OCI-LY3 (cell line): ENCODE data around the gene KDM8.

Experiments used
- CTCF ChIP-seq: fragments of 200-600, 300-600 bp; sonication (generic); IDR thresholded peaks from 2 replicates; pipeline ENCODE4 v1.5.1; 2014; ENCODE audit warnings: antibody characterized with exemption, low read length, low read depth
- EZH2phosphoT487 ChIP-seq: fragments of 200-600 bp; shearing (Covaris generic); IDR thresholded peaks from 2 replicates; pipeline ENCODE4 v1.6.1; 2018; ENCODE audit warnings: antibody characterized with exemption, mixed run types, low read depth

DNA sequence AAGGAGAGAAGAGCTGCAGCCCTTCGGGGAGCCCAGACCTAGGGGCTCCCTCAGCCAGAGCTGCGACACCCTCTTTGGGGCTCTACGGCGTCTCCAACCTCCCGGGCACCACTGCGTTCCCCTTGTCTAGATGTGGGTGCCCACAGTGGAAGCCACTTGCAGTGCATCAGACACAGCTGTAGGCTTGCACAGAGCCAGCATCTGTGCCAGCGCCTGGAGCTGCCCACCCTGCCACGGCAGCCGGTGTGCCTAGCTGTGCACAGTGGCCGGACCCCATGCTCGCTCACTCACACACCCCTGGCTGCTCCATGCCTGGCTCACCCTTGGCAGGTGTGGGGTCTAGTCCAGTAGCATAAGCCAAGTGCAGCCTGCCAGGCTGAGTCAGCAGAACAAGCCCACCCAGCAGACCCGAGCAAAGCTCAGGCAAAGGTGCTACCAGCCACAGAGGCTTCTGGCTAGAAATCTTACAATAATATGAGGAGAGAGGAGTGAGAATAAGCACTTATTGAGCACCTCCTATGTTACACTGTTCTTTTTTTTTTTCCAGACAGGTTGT is 12.9 kb upstream of the KDM8 start:
- TF ChIP-seq CTCF (no peak), EZH2phosphoT487 (no peak)
